Heart right ventricle (tissue), 16 donors: Measurements from ENCODE around the gene MAD2L1BP. TPM values are rescaled to one million over a fixed set of nuclear protein-coding genes. Genes with fewer than 3 reads are reported as not detected.

ENCODE experiments used
- ATAC-seq, 8 donors: fragments of 200-7000 bp; cut with Tn5 transposase; one replicate each; pipeline ENCODE4 v1.9.1; 2020; ENCODE audit warnings: mild to moderate bottlenecking in 8 of 8, moderate library complexity in 8 of 8, moderate number of reproducible peaks in 1 of 8
- DNase-seq, 2 donors: peaks; one replicate each; pipeline ENCODE4 v3.0.0-alpha.2; 2020
- H3K27ac ChIP-seq, 10 donors: fragments of 200-600 bp; sonication (generic) in 2 of 10; one replicate each; pipeline versions ENCODE4 v1.5.0 to v1.8.0; 2020 to 2022; ENCODE audit warnings: mild to moderate bottlenecking in 3 of 10
- H3K27me3 ChIP-seq, 7 donors: fragments of 200-600 bp; one replicate each; pipeline ENCODE4 v1.8.0; 2021 to 2022; ENCODE audit warnings: mild to moderate bottlenecking in 2 of 7
- H3K36me3 ChIP-seq, 9 donors: fragments of 200-600 bp; sonication (generic) in 1 of 9; one replicate each; pipeline versions ENCODE4 v1.5.0 to v1.8.0; 2020 to 2022; ENCODE audit warnings: mild to moderate bottlenecking in 2 of 9
- H3K4me1 ChIP-seq, 9 donors: fragments of 200-600 bp; sonication (generic) in 1 of 9; one replicate each; pipeline versions ENCODE4 v1.5.0 to v1.8.0; 2020 to 2022; ENCODE audit warnings: mild to moderate bottlenecking in 4 of 9
- H3K4me3 ChIP-seq, 10 donors: fragments of 200-600 bp; sonication (generic) in 2 of 10; one replicate each; pipeline versions ENCODE4 v1.5.0 to v1.8.0; 2020 to 2022; ENCODE audit warnings: mild to moderate bottlenecking in 7 of 10, moderate library complexity in 2 of 10
- H3K9me3 ChIP-seq, 11 donors: fragments of 200-600 bp in 10 of 11; sonication (generic) in 2 of 11; one replicate each; pipeline versions ENCODE4 v1.5.0 to v1.8.0; 2013 to 2022; ENCODE audit warnings: mild to moderate bottlenecking in 2 of 11, control low read depth in 1 of 11, moderate library complexity in 1 of 11
- CTCF ChIP-seq, 9 donors: fragments of 200-600 bp; sonication (generic) in 2 of 9; IDR thresholded peaks; one replicate each; pipeline versions ENCODE4 v1.5.0 to v1.8.0; 2021 to 2022; ENCODE audit warnings: antibody characterized with exemption in 9 of 9, mild to moderate bottlenecking in 5 of 9, moderate library complexity in 1 of 9
- WGBS, 2 donors: extraction: QIAGEN DNeasy Blood & Tissue Kit; methylation state at CpG; one replicate each; pipeline ENCODE4 v1.1.7; 2013; ENCODE audit warnings: inconsistent platforms in 1 of 2; 5-methylcytosine and 5-hydroxymethylcytosine counted together
- intact Hi-C, 10 donors: fragments of 100-400 bp; cut with DNase I; formaldehyde crosslinking; loops; one replicate each; pipeline versions ENCODE4 v1.11.1 to v1.14.2; 2022
- polyA plus RNA-seq, 2 donors: library from polyadenylated mRNA; stranded (reverse); fragments of 200-250 nt; gene quantifications; one replicate each; pipeline ENCODE4 v1.2.3, GENCODE V29; 2013
- total RNA-seq, 10 donors: library from RNA; stranded (reverse); fragmentation: NEBNext Ultra II Directional in 3 of 10; extraction: Animal tissue kit (Norgen Biotek cat#: 25700) in 3 of 10; gene quantifications; one replicate each; pipeline versions ENCODE4 v1.2.1 to v1.2.4, GENCODE V29; 2021 to 2023
- donor health status: Arrhythmogenic right ventricular cardiomyopathy.
- donor health status: ischemic (EF 13 %, LVEDD 7.1; RV severe dilation, severe dysfunction).
- donor health status: healthy with polysubstance abuse.
- donor health status: DM: no; HTN: yes; CAD: no.
- donor health status: DM: no; HTN: no; CAD: no.
- donor health status: ischemic (EF 25% LVEDD 6.9; RV normal size, moderate dysfunction).
- donor health status: ischemic (EF 25% LVEDD 5.7; RV mildly dilated, moderate dysfunction).
- donor health status: healthy.
- donor health status: DM: yes; HTN: yes; CAD: no.
- donor health status: Ischemic cardiomyopathy.
- donor health status: ischemic (EF 35%, LVEDD 5.7; RV mildly dilated, moderate dysfunction).
- donor health status: nonischemic (EF 11% LVEDD 7.7; RV severe dilation, severe dysfunction).
- donor health status: DM: yes; HTN: yes; CAD: no.
- donor health status: PGD.
- donor health status: ischemic (EF 29% LVEDD 5.4; RV normal size, mild dysfunction).
- donor health status: nonischemic (EF 23%, LVEDD 6.1; RV moderate dilation, normal function).

The MAD2L1BP gene
- total and polyA plus RNA-seq, 12 donors: 13.5 to 34.8 (median 28.1) TPM

DNA sequence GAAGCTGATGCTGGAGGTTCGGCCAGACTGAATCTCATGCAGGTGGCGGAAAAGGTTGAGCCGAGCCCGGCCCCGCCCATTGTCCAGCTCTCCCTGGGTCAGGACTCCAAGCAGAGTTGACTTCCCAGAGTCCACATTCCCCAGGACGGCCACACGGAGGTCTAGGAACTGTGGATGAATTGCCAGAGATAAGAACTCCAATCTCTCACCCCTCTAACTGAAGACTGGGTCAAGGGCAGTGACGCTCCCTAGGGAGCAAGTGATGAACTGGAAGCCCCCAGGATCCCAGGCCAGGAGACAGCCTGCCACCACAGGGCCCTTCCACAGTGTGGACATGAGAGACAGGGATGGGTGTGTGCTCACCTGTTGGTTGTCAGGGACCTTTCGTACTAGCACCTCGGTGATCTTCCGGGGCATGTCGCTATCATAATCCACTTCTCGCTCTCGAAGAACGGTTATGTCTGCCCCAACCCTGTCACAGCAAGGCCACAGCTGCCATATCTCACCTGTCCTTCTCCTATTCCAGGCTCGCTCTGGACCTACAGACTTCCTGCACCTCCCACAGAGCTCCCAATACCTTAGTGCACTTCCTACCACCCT is 10.1 kb upstream of the MAD2L1BP start:
- Histone ChIP-seq H3K9me3 (no peaks in the 10 kb centered on the region), H3K4me1 (peaks cover 10 to 35% (median 25%) of the 10 kb centered on the region in 9 donors), H3K27me3 (no peaks in the 10 kb centered on the region), H3K27ac (peak overlapping the region in 1 of 10 donors; percentile 99), H3K36me3 (peaks cover 0 to 61% (median 46%) of the 10 kb centered on the region in 9 donors), H3K4me3 (no peak overlapping the region)
- no peak for DNase-seq
- no peak for TF ChIP-seq CTCF (IDR thresholded peaks at IDR 0.05)
- no peak for ATAC-seq
- 91 to 93% methylated on average over 16 of the region's 16 CpGs for WGBS, 2 donors
- intact Hi-C loops: no loop called here

GRCh38 chr6:43627008-43627825 is 8.4 kb upstream of the MAD2L1BP start:
- TF ChIP-seq CTCF (IDR thresholded peaks at IDR 0.05): no peak
- WGBS, 2 donors: 50 to 52% methylated on average over 5 of the region's 5 CpGs
- H3K4me3 ChIP-seq: peak overlapping the region in 6 of 10 donors; percentile 77 to 98 (median 88)

GRCh38 chr6:43628393-43629103 is 7.1 kb upstream of the MAD2L1BP start:
- Histone ChIP-seq H3K36me3 (peaks cover 0 to 30% (median 18%) of the 10 kb centered on the region in 9 donors), H3K27me3 (no peaks in the 10 kb centered on the region), H3K4me1 (peaks cover 10 to 39% (median 29%) of the 10 kb centered on the region in 9 donors), H3K27ac (peak overlapping the region; percentile 94 to 99 (median 98)), H3K9me3 (no peaks in the 10 kb centered on the region), H3K4me3 (peak overlapping the region; percentile 75 to 98 (median 90))
- ATAC-seq (peak in 2 of 8 donors; percentile 7 to 10), DNase-seq (peak in 1 of 2 donors; percentile 59)
- WGBS, 2 donors: 0 to 1% methylated on average over 25 of the region's 25 CpGs
- TF ChIP-seq CTCF (IDR thresholded peaks at IDR 0.05): no peak
- intact Hi-C loops: no loop called here

More at GRCh38 chr6:43627008-43627825, 8.4 kb upstream of the MAD2L1BP start:
- Histone ChIP-seq H3K4me1 (peaks cover 10 to 39% (median 29%) of the 10 kb centered on the region in 9 donors), H3K27ac (peak overlapping the region in 9 of 10 donors; percentile 4 to 99 (median 97)), H3K36me3 (peaks cover 0 to 44% (median 30%) of the 10 kb centered on the region in 9 donors), H3K27me3 (no peaks in the 10 kb centered on the region), H3K9me3 (no peaks in the 10 kb centered on the region)
- DNase-seq: peak in 1 of 2 donors; percentile 90
- intact Hi-C loops: no loop called here
- peak in 5 of 8 donors; percentile 2 to 31 (median 16) for ATAC-seq

DNA sequence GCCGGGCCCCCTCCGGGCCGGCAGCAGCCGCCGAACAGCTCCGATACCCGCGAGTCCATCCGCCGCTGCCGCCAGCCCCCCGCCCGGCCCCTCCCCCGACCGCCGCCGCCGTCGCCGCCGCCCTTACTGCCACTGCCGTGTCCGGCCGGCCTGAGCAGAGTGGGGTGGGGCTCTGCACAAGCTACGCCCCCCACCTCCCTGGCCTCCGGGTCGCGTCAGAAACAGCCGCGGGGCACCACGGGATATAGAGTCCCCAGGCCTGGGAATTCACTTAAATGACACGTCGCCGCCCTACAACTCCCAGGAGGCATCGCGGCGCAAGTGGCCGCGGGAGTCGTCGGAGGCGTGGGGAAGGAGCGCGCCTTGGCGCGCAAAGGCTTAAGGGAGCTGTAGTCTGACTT is 6.5 kb upstream of the MAD2L1BP start, which contains the start of gene GTPBP2:
Gene GTPBP2 (minus strand): TSS at position 161 of the 401 bp plus-strand sequence. CDS start 102 bp downstream, at position 59.
- no peak for TF ChIP-seq CTCF (IDR thresholded peaks at IDR 0.05)
- Histone ChIP-seq H3K4me1 (peaks cover 10 to 39% (median 29%) of the 10 kb centered on the region in 9 donors), H3K27ac (peak within 1 kb of the TSS; percentile 94 to 99 (median 98)), H3K27me3 (no peaks in the 10 kb centered on the region), H3K36me3 (peaks cover 0 to 25% (median 16%) of the 10 kb centered on the region in 9 donors), H3K4me3 (peak within 1 kb of the TSS; percentile 75 to 98 (median 90)), H3K9me3 (no peaks in the 10 kb centered on the region)
- 0 to 1% methylated on average over 42 to 46 of the region's 46 CpGs for WGBS, 2 donors
- ATAC-seq: peak; percentile 92 to 95 (median 94)
- intact Hi-C loops: no loop called here
- peak; percentile 99 for DNase-seq
